Central memory CD4-positive, alpha-beta T cell (primary cell): ENCODE data around the gene CCDC32.
A peak's percentile ranks its signal among the peaks of the same experiment; 100 is the strongest.

ENCODE experiments used
- DNase-seq: peaks from one replicate; pipeline ENCODE4 v3.0.0; 2022

The CCDC32 gene

GRCh38 chr15:40511472-40512133, 53.2 kb downstream of the CCDC32 start:
- DNase-seq: peak; percentile 13

GRCh38 chr15:40511093-40511471, 53.8 kb downstream of the CCDC32 start:
- peak; percentile 6 for DNase-seq

- no peak for DNase-seq
Measured at GRCh38 chr15:40510201-40510600, 54.6 kb downstream of the CCDC32 start.

GRCh38 chr15:40508216-40508615, 56.6 kb downstream of the CCDC32 start:
- DNase-seq: no peak

GRCh38 chr15:40506964-40507571, 57.8 kb downstream of the CCDC32 start:
- peak; percentile 44 for DNase-seq
